Measurements from ENCODE around the gene EEA1.
"Not testable (repeated sequence)": the region's sequence is repeated elsewhere in the genome, so short reads cannot be mapped to it uniquely, and the experiment has no call there.

Gene EEA1

DNA sequence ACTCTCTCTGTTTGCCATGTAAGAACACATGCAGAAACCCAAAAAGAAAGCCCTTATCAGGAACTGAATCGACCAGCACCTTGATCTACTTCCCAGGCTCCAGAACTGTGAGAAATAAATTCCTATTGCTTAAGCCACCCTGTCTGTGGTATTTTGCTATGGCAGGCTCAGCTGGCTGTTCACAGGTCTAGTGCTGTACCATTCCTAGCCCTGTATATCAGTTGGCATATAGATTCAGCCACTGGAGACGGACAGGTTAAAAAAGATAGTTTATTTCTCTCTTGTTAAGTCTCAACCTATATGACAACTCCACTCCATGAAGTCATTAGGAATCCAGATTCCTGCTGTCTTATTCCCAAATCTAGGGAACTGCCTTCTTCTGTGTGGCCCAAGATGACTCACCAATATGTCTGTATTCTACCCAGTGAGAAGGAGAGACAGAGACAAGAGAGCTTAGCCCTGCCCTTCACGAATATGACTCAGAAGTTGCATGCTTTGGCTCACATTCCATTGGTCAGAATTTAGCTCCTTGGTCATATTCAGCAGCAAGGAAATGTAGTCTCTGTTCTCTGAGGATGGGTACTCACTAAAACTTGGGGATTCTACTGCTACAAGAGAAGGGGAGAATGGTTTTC lies 169.3 kb downstream of the EEA1 start:
- peak; percentile 76 for DNase-seq (ENCODE audit: insufficient read length, low spot score)

DNA sequence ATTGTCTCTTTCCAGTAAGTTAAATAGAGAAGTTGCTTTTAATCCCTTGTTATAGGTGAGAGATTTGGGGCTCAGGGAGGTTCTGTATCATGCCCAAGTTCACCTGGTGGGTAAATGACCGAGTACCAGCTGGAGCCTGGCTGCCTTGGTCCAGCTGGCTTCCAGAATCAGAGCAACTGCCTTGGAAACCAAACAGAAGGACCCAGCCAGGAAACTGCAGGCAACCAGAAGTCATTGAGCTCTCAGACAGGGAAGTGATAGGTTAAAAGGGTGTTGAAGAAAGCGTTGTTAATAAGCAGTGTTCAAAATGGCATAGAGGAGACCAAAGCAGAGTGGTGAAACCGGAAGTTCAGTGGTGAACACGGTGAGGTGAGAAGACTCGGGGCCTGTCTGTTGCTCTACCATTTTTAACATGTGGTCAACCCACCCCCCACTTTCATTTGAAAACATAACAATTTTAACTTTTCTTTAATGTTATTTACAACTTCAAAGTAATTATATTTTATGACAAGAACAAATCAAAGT lies 171.4 kb downstream of the EEA1 start:
- DNase-seq (ENCODE audit: insufficient read length, low spot score) (no peak), FAIRE-seq (no peak)

More for the DNA sequence above, 169.3 kb downstream of the EEA1 start:
- FAIRE-seq: peak; percentile 4

DNA sequence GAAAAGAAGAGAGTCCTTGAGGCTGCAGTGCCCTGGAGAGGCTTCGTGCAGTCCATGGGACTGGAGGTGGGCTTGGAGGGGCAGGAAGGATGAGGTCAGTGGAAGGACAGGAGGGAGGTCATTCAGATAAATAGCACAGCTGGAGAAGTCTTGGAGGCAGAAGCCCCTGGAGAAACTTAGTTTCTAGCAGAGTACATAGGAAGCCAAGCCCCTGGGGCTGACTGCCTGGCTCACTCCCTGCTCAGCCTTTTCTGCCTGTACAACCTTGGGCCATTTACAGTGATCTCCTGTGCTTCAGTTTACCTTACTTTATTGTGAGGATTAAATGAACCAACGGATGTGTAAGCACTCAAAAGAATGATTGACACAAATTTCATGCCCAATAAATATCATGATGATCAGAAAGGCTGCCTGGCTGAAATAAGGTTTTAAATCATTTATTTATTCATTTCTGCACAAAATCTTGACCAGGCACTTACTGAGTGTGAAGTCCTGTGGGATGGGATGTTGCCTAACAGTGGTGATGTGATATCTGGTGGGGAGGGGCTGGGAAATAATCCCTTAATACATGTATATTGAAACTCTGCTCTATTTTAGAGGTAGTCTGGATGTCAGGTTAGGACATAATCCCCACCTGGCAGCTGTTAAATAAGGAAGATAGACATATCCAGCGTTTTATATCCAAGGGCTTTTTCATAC lies 172.0 kb downstream of the EEA1 start:
- DNase-seq (ENCODE audit: insufficient read length, low spot score) (no peak), FAIRE-seq (no peak)

DNA sequence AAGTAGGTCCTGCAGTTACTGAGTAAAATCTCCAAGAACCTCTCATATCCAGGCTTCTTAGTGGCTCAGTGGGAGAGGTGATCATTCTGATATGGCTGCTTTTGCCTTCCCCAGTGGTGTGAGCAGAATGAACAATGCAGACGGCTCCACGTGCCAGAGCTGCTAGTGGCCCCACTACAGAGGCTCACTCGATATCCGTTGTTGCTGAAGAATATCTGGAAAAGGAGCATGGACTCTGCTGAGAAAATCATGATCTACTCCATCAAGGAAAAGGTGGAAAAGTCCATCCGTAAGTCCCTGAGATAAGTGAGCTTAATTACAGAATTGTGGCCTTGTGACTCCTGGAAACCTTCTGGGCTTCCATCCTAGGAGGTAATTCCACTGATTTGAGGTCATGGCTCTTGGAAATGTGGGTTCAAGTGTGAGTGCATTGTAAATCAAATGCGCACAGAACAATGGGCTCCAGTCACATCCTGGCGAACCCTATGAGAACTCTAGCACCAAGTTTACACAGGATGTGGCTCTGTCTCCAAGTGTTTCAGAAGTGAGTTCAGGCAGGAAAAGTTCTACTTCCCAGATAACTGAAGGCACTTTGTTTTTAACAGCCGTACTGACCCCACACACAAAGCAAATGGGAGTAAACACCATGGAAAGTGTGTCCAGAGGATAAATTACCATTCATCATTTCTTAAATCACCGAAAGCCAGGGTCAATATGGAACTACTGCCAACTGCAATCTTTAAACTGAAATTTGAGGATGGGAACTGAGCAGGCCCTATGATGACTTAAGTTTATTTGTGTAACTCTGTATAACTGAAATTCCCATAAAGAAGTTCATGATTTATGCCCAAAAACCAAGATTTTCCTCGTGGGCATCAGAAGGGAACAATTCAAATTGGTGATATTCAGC lies 174.9 kb downstream of the EEA1 start:
- FAIRE-seq: no peak

DNA sequence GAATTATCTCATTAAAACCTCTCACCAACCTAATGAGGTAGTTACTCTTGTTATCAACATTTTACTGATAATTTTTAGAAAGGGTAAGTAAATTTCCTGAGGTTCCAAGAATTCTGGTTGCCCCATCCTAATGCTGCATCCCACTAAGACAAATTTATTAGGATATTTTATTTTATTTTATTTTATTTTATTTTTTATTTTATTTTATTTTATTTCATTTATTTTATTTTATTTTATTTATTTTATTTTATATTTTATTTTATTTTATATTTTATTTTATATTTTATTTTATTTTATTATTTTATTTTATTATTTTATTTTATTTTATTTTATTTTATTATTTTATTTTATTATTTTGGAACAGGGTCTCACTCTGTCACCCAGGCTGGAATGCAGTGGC lies 179.4 kb downstream of the EEA1 start:
- FAIRE-seq: not testable (repeated sequence)

More for the DNA sequence above, 174.9 kb downstream of the EEA1 start:
- DNase-seq (ENCODE audit: insufficient read length, low spot score): no peak

DNA sequence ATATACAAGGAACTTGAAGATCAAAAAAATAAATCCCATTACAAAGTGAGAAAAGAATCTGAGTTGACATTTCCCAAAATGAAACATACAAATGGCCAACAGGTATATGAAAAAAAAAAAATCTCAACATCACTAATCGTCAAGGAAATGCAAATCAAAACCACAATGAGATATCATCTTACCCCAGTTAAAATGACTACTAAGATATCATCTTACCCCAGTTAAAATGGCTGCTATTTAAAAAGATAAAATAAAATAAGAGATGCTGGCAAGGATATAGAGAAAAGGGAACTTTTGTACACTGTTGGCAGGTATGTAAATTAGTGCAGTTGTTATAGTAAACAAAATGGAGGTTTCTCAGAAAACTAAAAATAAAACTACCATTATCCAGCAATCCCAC lies 181.9 kb downstream of the EEA1 start:
- no peak for DNase-seq (ENCODE audit: insufficient read length, low spot score)
- no peak for FAIRE-seq

More for the DNA sequence above, 179.4 kb downstream of the EEA1 start:
- not testable (repeated sequence) for DNase-seq (ENCODE audit: insufficient read length, low spot score)

DNA sequence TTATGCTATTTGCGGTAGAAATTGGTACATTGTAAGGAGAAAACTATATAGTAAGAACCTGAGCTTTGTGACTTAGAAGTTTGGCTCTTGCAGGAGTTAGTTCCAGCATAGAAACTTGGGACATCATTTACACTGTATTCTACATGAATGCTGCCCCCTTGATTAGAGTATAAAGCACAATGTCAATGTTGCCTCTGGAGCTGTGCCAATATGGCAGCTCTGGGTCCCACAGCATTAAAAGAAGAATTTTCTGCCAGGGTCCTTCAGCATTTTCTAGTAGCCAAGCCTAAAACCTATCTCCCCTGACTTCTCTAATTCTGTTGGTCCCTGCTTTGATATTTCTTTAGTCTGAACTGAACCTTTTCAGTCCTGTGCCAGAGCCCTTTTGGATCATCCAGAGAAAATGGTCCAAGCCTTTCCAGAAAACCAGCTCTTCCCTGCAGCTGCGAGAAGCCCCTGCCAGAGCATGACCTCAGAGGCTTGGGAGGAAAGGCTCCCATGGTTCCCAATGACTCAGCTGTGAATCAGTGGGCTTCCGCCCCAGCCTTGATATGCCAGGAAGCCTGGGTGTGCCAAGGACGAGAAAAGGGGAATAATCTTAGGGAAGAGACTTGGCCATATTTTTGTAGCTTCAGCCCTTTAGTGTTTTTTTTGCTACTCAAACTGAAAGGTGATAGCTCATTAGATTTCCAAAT lies 183.1 kb downstream of the EEA1 start:
- DNase-seq (ENCODE audit: insufficient read length, low spot score): peak; percentile 61

DNA sequence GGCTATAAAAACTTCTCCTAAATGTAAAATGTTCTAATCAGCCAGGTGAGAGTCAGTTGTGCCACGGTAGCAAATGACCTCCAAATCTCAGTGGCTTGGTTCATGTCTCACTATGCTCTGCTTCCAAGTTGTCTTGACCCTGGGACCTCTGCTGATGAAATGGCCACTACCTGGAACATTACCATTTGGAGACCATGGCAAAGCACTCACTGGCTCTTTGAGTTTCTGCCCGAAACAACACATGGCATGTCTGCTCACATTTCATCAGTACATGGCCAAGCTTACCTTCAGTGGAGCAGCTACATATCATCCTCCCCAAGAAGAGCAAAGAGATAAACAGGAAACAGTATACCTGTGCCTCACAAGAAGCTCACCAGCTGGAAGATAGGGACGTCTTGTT lies 186.1 kb downstream of the EEA1 start:
- no peak for FAIRE-seq
- no peak for DNase-seq (ENCODE audit: insufficient read length, low spot score)

More for the DNA sequence above, 183.1 kb downstream of the EEA1 start:
- no peak for FAIRE-seq

DNA sequence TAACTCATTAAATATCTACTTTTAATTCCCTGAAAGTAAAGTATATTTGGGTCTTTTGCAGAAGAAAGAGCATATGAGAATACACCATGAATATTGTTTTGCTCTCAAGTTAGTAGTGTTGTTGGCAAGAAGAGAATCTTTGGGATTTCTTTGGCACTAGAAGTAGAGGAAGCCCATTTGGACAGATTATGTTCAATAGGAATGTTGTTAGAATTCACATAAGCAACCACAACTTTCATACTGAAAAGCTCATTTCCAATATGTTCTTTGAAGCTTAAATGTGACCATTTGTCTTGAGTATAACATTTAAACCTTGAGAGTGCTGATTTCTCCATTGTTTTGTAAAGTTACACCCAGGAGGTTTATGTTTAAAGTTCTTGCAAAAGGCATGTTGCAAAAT lies 188.7 kb downstream of the EEA1 start:
- FAIRE-seq (no peak), DNase-seq (ENCODE audit: insufficient read length, low spot score) (no peak)

DNA sequence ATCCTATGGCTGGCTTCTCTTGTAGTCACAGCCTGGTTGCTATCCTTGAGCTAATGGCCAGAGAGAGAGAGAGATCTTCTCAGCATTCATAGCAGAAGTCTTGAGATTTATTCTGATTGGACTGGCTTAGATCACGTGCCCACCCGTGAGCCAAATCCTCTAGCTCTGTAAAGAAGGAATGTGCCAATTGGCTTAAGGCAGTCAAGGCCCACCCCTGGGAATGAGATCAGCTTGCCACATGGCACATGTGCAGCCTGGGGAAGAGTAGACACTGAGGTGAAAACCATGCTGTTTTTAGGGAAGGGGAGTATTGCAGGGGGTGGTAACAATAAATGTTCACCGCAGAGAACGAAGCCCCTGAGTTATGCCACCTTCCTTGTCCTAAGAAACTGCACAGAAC lies 190.0 kb downstream of the EEA1 start:
- FAIRE-seq (peak; percentile 9), DNase-seq (ENCODE audit: insufficient read length, low spot score) (no peak)

DNA sequence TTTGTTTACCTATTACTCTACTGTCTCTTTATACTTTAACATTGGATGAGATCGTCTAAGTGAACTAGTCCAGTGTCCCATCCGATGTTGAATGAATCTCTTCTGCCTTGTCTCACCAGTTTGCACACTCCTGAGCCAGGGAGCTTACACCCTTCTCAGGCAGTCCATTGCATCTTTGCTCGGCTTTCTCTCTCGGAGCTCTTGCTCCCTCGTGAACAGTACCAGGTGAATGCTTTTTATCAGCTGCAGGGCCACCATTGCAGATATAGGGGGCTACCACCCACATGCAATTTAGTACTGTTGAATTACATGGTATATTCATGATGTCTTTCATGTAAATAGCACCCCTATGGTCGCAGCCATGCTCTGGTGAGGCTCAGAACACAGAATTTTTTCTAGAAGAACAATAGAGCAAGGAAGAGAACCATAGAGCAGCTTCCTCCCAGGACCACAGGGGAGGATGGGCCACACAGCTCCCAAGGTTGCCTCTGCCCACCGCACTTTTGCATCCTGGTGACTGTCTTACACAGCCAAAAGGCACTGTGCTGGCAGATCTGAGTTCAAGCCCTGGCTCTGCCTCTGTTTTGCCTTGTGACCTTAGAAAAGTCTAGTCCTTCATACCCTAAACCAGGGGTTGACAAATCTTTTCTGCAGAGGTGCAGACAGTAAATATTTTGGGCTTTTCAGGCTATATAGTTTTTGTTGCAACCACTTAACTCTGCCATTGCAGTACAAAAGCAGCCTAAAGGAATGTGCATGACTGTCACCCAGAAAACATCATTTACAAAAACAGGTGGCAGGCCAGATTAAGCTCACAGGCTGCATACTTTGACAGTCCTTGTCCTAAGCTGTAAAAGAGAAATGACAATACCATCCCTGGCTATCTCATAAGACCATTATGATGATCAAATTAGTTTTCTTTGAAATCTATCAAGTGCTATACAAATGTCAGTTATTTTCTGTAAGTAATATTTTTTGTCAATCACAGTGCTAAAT lies 190.9 kb downstream of the EEA1 start:
- no peak for DNase-seq (ENCODE audit: insufficient read length, low spot score)
- no peak for FAIRE-seq

DNA sequence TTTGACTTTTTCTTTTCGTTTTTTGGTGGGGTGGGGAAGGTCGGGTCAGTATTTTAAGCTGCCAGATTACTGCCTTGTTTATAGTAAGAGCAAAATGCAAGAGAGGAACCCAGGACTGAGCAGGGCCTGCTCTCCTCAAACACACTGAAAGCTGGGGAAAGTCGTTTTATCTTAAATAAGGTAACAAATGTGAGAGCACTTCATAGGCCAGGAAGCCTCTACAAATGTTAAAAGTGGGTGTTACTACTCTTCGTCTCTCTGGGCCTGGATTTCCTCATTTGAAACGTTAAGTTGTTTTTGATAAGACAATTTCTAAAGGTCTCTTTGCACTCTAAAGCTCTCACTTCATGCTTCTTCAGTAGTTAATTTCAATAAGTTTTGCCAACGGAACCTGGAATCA lies 192.5 kb downstream of the EEA1 start:
- no peak for FAIRE-seq
- DNase-seq (ENCODE audit: insufficient read length, low spot score): no peak

DNA sequence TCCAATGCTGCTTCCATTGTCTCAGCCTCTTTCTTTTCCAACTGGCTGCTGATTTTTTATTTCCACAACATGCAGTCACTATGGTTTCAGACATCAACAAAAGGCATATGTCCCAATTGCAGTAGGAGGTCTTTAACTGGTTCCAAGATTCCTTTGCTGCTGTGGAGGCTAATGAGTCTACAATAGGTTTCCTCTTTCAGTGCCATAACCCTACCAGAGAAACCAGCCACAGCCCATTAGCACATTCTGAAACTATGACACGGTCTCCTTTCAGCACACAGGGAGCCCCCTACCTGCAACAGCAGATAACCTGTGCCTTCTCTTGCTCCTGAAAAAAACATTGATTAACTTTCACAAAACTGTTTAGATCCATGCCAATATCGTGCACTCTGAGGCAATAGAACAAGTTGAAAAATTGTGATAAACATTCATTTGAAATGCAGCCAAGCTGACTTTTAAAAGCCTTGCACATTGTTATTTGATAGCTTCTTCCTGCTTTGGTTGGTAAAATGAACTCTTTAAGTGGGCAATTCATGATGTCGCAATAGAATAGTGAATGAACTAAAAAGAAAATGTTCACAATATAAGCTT lies 193.9 kb downstream of the EEA1 start:
- no peak for FAIRE-seq
- DNase-seq (ENCODE audit: insufficient read length, low spot score): peak; percentile 32

DNA sequence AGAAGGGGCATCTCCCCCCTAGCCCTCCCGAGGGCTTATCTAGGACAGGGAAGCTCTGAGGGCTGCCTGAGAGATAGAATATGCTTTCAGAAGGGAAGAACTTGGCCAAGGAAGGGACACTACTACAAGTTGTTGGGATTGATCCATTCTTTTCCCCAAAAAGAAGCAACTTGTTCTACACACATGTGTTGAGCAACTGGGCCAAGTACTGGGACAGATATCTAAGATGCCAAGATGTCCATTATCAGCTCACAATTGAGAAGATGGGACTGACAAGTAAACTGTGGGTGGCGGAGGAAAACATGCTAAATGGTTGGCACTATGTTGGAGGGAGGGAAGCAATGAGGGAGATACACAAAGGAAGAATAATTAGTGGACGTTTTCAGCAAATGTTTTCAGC lies 195.4 kb downstream of the EEA1 start:
- DNase-seq (ENCODE audit: insufficient read length, low spot score) (no peak), FAIRE-seq (no peak)

DNA sequence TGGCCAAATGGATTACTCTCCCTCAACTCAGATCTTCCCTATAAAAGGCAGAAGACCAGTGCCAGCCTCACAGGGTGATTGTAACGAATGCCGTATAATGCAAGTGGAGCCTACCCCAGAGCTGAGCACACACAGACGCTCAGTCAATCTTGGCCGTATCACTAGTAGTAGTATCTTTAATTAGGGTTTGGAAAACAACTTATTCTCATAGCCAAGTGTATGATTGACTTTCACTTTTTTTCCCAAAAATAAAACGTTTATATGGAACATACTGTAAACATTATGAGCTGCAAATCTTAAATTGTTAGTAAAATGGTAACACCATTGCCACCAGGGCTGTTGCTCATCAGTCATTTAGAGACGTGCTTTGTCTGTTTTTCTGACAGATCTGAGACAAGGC lies 195.9 kb downstream of the EEA1 start:
- FAIRE-seq (no peak), DNase-seq (ENCODE audit: insufficient read length, low spot score) (no peak)

DNA sequence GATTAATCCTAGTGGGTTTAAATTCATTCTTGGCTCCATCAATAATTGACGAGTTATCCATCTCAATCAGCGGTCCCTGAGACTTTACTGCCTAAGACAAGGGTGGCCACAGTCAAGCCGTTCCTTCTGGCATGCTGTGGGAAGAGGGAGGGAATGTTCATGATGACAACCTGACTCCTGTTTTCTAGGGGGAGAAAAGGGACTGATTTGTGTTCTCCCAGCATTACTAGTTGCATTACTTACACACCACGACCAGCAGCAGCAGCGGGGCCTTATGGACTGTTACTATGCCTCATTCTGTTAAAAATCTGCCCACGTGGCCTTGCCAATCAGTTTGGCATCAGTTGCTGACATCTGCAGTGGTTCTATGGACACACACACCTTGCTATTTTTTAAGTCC lies 196.4 kb downstream of the EEA1 start:
- no peak for FAIRE-seq
- DNase-seq (ENCODE audit: insufficient read length, low spot score): no peak

DNA sequence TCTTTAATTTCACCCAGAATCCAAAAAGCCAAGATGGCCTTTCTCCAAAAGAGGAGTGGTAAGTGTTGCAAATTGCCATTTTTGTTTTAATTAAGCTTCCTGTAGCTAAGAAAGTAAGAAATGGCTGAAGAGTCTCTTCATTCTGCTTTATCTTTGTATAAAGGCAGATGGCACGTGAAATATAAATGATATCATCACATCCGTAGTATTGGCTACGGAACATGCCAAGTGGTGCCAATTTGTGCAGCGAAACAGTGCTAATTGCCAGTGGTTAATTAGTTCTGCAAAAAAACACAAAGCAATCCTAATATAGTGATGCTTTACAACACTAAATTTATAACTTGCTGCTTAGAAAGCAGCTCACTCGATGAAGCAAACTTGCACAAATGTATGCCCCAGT lies 196.9 kb downstream of the EEA1 start:
- no peak for FAIRE-seq
- DNase-seq (ENCODE audit: insufficient read length, low spot score): no peak

DNA sequence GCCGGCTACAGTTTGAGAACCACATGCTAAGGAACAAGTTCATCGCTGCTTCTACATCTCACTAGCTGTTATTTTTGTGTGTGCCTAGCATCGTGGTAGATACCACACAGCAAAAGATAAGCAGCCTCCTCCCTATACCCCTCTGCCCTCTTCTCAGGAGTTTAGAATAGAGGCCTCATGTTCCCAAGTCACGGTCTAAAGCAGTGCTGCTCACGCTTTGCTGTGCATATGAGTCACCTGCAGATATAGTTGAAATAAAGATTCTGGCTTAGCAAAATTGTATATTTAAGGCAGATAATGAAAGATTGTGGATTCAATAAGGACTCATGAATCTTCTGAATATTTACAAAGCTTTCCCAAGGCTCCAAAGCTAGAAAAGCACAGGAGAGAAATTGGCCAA lies 198.3 kb downstream of the EEA1 start:
- DNase-seq (ENCODE audit: insufficient read length, low spot score): no peak
- FAIRE-seq: no peak

DNA sequence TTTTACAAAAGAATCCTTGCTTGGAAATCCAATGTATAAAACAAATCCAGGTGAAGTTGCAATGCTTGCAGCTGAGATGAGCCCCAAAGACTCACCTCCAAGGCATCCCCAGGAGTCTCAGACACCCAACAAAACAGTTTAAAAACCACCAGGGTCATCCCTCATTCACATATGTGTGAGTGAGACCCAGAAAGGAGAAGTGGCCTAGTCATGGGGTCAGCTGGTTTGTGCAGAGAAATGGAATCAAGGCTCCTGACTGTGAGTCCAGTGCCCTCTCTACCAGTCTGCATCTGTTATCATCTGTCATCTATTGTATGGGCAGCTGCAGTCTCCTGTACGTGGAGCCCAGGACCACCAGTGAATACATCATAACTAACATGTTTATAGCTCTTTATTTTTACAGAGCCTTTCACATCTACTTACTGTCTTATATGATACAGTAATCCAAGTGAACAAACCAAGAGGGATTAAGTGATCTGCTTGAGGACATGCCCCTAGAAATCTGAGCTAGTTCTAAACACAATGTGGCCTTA lies 199.3 kb downstream of the EEA1 start:
- DNase-seq (ENCODE audit: insufficient read length, low spot score): no peak
- FAIRE-seq: no peak
